Naive B cell (primary cell): ENCODE results near the gene HEPH. TPM values are rescaled to one million over a fixed set of nuclear protein-coding genes. Genes with fewer than 3 reads are reported as not detected.
"Not testable (repeated sequence)": the region's sequence is repeated elsewhere in the genome, so short reads cannot be mapped to it uniquely, and the experiment has no call there.

Source experiments
- ATAC-seq, 2 donors: fragments of 150-1000 bp; cut with Tn5 transposase; 2 replicates each; pipeline ENCODE4 v1.10.0; 2021; ENCODE audit warnings: low read depth in 2 of 2, mild to moderate bottlenecking in 2 of 2, moderate library complexity in 2 of 2
- DNase-seq: peaks from one replicate; pipeline ENCODE4 v3.0.0; 2022
- H3K27ac Mint-ChIP-seq, 6 donors: one replicate each; pipeline ENCODE4 v1.8.0; 2020 to 2022; ENCODE audit warnings: mild to moderate bottlenecking in 6 of 6, mixed read lengths in 6 of 6, moderate library complexity in 5 of 6, inconsistent platforms in 2 of 6
- H3K27me3 Mint-ChIP-seq, 3 donors: one replicate each; pipeline ENCODE4 v1.8.0; 2021 to 2022; ENCODE audit warnings: mixed read lengths in 3 of 3, mild to moderate bottlenecking in 1 of 3
- H3K36me3 Mint-ChIP-seq, 2 donors: one replicate each; pipeline ENCODE4 v1.8.0; 2020 to 2022; ENCODE audit warnings: mixed read lengths in 2 of 2, inconsistent platforms in 1 of 2, mild to moderate bottlenecking in 1 of 2
- H3K4me1 Mint-ChIP-seq, 3 donors: one replicate each; pipeline ENCODE4 v1.8.0; 2020 to 2022; ENCODE audit warnings: mixed read lengths in 3 of 3, inconsistent platforms in 1 of 3, mild to moderate bottlenecking in 1 of 3, moderate library complexity in 1 of 3
- H3K4me3 Mint-ChIP-seq, 8 donors: one replicate each; pipeline ENCODE4 v1.8.0; 2020 to 2022; ENCODE audit warnings: mild to moderate bottlenecking in 8 of 8, mixed read lengths in 8 of 8, moderate library complexity in 8 of 8, inconsistent platforms in 2 of 8
- H3K9me3 Mint-ChIP-seq, 7 donors: one replicate each; pipeline ENCODE4 v1.8.0; 2020 to 2022; ENCODE audit warnings: mixed read lengths in 7 of 7, mild to moderate bottlenecking in 5 of 7, inconsistent platforms in 2 of 7, moderate library complexity in 1 of 7
- polyA plus RNA-seq, 6 donors: library from polyadenylated mRNA; unstranded; fragments of 300-500 nt; fragmentation: Illumina TruSeq; gene quantifications; one replicate each; pipeline ENCODE4 v1.2.3, GENCODE V29; 2021; ENCODE audit warnings: low read depth in 6 of 6

The HEPH gene
- polyA plus RNA-seq, 6 donors from 2014 or later = not detected

DNA sequence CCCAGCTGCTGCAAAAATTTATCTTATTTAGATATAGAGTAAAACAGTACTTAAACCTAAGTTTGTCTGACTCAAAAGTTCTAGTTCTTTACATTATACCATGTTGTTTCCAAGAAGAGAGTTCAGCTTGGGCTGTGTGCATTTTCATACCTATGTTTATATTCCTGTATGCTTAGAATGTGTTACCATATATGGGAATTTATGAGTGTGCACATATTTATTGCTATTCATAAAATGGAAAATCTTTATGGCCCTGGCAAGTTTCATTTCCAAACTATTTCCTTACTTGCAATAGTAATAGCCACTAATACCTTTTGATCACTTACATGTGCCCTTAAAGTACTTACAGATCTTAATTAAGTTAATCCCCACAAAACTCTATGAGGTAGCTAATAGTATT is 2.6 kb downstream of the HEPH start:
- no peaks in the 10 kb centered on the region for H3K9me3 Mint-ChIP-seq
- peaks cover 0 to 25% (median 5%) of the 10 kb centered on the region in 3 donors for H3K27me3 Mint-ChIP-seq

DNA sequence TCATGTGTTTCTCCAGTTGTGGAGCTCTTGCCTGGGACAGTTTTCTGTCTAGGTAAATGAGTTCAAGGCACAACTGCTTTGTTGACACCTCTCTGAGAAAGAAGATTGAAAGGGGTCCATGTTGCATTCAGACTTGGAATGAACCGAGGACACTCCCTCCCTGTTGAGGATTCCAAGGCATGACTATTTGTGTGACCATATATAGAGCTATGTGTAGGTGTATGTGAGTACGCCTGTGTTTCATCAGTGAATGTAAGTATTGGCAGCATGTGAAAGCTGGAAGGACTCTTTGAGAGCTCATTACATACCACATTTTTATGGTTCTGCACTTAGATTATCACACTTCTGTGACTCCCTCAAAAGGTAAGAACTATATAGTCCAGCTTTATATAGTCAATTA is 3.4 kb downstream of the HEPH start:
- DNase-seq = no peak
- no peaks in the 10 kb centered on the region for H3K4me1 Mint-ChIP-seq
- peaks cover 0 to 23% (median 5%) of the 10 kb centered on the region in 3 donors for H3K27me3 Mint-ChIP-seq
- H3K27ac Mint-ChIP-seq = no peak overlapping the region
- no peak for ATAC-seq
- H3K36me3 Mint-ChIP-seq = no peaks in the 10 kb centered on the region
- no peaks in the 10 kb centered on the region for H3K9me3 Mint-ChIP-seq
- H3K4me3 Mint-ChIP-seq = no peak overlapping the region

More for the DNA sequence above, 2.6 kb downstream of the HEPH start:
- no peaks in the 10 kb centered on the region for H3K36me3 Mint-ChIP-seq
- no peak overlapping the region for H3K4me3 Mint-ChIP-seq
- ATAC-seq (no peak), DNase-seq (no peak)
- no peaks in the 10 kb centered on the region for H3K4me1 Mint-ChIP-seq
- H3K27ac Mint-ChIP-seq = no peak overlapping the region

DNA sequence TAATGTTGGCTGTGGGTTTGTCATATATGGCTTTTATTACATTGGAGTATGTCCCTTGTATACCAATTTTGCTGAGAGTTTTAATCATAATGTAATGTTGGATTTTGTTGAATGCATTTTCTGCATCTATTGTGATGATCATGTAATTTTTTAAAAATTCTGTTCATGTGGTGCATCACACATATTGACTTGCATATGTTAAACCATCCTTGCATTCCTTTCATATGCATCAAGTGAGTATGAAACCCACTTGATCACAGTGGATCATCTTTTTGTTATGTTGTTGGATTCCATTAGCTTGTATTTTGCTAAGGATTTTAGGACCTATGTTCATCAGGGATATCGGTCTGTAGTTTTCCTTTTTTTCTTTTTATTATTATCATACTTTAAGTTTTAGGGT is 12.1 kb downstream of the HEPH start:
- ATAC-seq (no peak), DNase-seq (no peak)
- Mint-ChIP-seq H3K4me1 (no peaks in the 10 kb centered on the region), H3K27me3 (peaks cover 0 to 7% (median 0%) of the 10 kb centered on the region in 3 donors), H3K9me3 (peaks cover 4 to 64% (median 56%) of the 10 kb centered on the region in 7 donors), H3K36me3 (peaks cover 12 to 22% of the 10 kb centered on the region in 2 donors), H3K4me3 (no peak overlapping the region), H3K27ac (no peak overlapping the region)

DNA sequence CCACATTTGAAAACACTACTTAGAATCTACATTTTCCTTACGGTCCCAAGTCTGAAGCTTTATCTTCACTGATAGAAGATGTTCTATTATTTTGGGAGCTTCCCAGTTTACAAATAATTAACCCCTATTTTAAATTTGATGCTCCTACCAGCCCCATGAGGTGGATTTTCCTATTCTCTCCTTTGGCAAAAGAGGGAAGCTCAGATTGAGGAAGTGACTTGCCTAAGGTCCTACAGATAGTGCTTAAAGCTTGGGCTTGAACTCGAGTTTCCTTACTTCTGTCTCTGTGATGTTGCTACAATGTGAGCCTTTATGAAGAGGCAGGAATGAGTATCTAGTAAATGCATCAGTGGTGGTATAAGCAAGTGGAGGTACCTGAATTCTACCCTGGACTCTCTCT is 27.5 kb downstream of the HEPH start:
- Mint-ChIP-seq H3K36me3 (peaks cover 0 to 6% of the 10 kb centered on the region in 2 donors), H3K27ac (no peak overlapping the region)
- DNase-seq = no peak

DNA sequence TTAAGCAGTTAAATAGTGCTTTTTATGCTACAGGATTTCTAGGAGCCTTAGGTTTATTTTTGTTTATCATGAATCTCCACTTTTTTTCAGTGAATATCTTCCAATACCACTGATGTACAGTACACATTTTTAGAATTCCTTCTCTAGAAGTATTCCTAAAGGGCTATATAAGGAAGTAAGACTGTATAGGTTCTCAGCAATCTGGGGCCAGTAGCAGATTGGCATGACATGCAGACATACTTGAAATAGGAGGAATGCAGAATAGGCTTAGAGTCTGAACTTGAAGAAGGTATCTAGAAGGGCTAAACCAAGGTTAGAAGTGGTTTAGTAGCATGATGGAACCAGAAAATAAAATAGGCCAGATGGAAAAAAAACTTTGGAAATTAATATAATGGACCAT is 29.8 kb downstream of the HEPH start:
- ATAC-seq (no peak), DNase-seq (no peak)
- Mint-ChIP-seq H3K36me3 (no peaks in the 10 kb centered on the region), H3K4me1 (peaks cover 3 to 7% (median 5%) of the 10 kb centered on the region in 3 donors), H3K27ac (peak overlapping the region in 1 of 6 donors; percentile 65), H3K27me3 (peaks cover 0 to 13% (median 0%) of the 10 kb centered on the region in 3 donors), H3K9me3 (peaks cover 0 to 2% (median 0%) of the 10 kb centered on the region in 7 donors), H3K4me3 (peak overlapping the region in 2 of 8 donors; percentile 17 to 31)

More for the DNA sequence above, 27.5 kb downstream of the HEPH start:
- no peak for ATAC-seq
- Mint-ChIP-seq H3K4me3 (no peak overlapping the region), H3K9me3 (peaks cover 0 to 11% (median 1%) of the 10 kb centered on the region in 7 donors), H3K27me3 (peaks cover 0 to 30% (median 6%) of the 10 kb centered on the region in 3 donors), H3K4me1 (peaks cover 3 to 7% (median 5%) of the 10 kb centered on the region in 3 donors)

DNA sequence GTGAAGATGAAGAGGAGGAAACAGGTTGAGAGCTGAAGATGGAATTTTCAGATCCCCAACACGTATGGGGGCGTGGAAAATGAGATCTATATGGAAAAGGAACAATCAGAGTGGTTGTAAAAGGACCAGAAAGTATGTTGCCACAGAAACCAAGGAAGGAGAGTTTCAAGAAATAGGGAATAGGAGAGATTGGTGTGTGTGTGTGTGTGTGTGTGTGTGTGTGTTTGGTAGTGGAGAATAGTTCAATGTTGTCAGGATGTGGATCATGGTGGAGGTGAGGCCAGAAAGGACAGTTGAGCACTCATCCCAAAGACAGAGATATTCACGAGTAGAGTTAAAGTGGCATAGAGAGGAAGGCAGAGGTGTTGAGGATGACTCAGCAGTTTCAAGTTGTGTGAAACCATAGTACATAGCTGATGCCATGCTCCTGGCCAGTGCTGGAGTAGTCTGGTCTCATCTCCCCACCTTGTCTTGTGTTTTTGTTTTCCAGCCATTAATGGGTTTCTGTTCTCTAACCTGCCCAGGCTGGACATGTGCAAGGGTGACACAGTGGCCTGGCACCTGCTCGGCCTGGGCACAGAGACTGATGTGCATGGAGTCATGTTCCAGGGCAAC is 36.1 kb downstream of the HEPH start:
- H3K27ac Mint-ChIP-seq = no peak overlapping the region
- no peak for DNase-seq
- peaks cover 0 to 12% (median 7%) of the 10 kb centered on the region in 3 donors for H3K27me3 Mint-ChIP-seq
- H3K4me3 Mint-ChIP-seq = no peak overlapping the region
- peaks cover under 1 to 5% (median 4%) of the 10 kb centered on the region in 3 donors for H3K4me1 Mint-ChIP-seq
- H3K9me3 Mint-ChIP-seq = peaks cover 0 to 2% (median 0%) of the 10 kb centered on the region in 7 donors
- no peak for ATAC-seq
- no peaks in the 10 kb centered on the region for H3K36me3 Mint-ChIP-seq

DNA sequence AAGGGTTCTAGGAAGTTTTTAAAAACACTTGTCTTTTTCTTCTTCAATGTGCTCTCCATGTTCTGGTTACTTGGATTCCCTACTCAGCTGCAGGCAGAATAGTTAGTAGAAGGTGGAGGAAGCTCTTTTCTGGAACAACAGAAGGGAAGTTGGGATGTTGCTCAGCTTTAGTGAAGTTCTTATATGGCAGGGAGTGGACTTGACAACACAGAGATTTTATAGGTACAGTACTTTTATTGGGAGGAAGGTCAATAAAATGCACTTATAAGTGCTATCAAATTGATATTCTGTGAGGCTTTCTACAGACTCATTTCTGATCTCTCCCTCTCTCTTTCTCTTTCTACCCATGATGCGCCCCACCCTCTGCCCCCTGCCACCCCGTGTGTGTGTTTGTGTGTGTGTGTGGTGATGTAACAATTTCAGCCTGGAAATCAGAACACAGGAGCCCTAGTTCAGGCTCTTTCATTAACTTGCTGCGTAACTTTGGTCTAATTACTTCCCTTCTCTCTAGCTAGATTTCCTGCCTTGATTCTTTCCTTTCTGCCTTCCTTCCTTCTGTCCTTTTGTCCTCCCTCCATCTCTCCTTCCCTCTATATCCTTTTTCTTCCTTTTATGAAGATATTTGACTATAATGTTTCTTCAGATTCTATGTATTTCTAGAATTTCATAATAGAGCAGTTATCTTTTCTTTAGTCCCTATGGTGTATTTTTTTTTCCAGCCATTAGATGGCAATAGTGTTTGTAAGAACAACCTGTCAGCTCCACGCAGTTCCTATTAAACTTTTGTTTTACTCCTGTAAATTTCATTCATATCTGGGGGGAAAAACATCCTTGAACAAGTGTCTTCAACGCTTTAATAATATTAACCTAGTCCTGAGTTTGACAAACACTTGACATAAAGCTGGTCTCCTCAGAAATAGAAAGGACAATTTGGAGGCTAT is 37.1 kb downstream of the HEPH start:
- H3K36me3 Mint-ChIP-seq = no peaks in the 10 kb centered on the region
- peak overlapping the region in 2 of 6 donors; percentile 60 to 76 for H3K27ac Mint-ChIP-seq
- H3K9me3 Mint-ChIP-seq = peaks cover 0 to 2% (median 0%) of the 10 kb centered on the region in 7 donors
- ATAC-seq (no peak), DNase-seq (no peak)
- peaks cover 0 to 5% (median 4%) of the 10 kb centered on the region in 3 donors for H3K4me1 Mint-ChIP-seq
- peak overlapping the region in 4 of 8 donors; percentile 0 to 63 (median 28) for H3K4me3 Mint-ChIP-seq
- peaks cover 0 to 12% (median 7%) of the 10 kb centered on the region in 3 donors for H3K27me3 Mint-ChIP-seq

DNA sequence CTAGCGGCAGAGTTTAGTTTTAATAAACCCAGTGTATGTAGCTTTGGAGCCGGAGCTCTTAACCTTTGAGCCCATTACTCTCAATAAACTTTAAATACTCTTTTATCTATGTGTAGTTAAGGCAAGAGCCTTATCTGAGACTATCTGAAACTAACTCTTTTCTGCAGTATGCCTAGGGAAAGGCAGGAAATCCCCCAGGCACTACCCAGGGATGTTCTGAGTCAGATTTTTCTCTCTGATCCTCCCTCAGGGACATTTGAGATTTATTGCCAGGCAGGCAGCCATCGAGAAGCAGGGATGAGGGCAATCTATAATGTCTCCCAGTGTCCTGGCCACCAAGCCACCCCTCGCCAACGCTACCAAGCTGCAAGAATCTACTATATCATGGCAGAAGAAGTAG is 39.1 kb downstream of the HEPH start:
- Mint-ChIP-seq H3K27me3 (peaks cover 0 to 12% (median 7%) of the 10 kb centered on the region in 3 donors), H3K36me3 (no peaks in the 10 kb centered on the region), H3K9me3 (peaks cover 0 to 2% (median 0%) of the 10 kb centered on the region in 7 donors), H3K4me1 (peaks cover 0 to 5% (median 4%) of the 10 kb centered on the region in 3 donors), H3K27ac (no peak overlapping the region), H3K4me3 (no peak overlapping the region)
- no peak for ATAC-seq
- DNase-seq = no peak

DNA sequence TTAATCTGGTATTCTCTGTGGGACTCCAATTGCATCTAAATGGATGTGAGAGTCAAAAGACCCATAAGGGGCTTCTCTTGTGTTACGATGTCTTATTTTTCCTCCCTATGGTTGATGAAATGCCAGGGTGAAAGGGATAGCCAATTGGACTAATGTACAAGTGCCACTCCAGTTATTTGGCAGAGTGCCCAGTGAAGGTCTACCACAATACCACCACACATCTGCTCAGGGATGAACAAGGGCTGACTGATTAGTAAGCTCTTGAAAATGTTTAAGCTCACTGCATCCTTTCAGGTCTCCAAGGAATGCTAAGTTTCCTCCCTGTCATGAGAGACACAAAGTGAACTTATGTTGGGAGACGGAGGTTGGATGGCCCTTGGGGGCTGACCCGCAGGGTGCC is 57.8 kb downstream of the HEPH start:
- peaks cover 0 to 3% (median 3%) of the 10 kb centered on the region in 3 donors for H3K4me1 Mint-ChIP-seq
- peaks cover 0 to 22% (median 11%) of the 10 kb centered on the region in 7 donors for H3K9me3 Mint-ChIP-seq
- no peak for DNase-seq
- H3K27me3 Mint-ChIP-seq = peaks cover 5 to 10% (median 8%) of the 10 kb centered on the region in 3 donors
- ATAC-seq = no peak
- no peak overlapping the region for H3K27ac Mint-ChIP-seq
- no peaks in the 10 kb centered on the region for H3K36me3 Mint-ChIP-seq
- H3K4me3 Mint-ChIP-seq = no peak overlapping the region

DNA sequence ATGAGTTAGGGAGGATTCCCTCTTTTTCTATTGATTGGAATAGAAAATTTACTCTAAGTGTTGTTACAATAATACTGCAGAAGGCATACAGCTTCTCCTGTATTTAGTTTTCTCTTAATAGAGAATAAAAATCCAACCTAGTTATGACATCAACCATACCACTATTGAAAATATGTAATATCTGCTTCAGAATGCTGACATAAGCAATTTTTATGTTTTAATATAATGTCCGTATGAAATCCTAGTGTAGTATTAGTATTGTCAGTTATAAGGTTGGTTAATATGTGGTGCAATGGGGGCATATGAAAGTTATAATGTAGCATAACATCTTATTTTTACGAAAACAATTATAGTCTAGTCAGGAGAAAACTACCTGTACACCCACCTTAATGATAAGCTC is 68.2 kb downstream of the HEPH start:
- ATAC-seq (no peak), DNase-seq (no peak)
- no peaks in the 10 kb centered on the region for H3K36me3 Mint-ChIP-seq
- H3K4me3 Mint-ChIP-seq = no peak overlapping the region
- no peak overlapping the region for H3K27ac Mint-ChIP-seq
- H3K4me1 Mint-ChIP-seq = no peaks in the 10 kb centered on the region
- H3K27me3 Mint-ChIP-seq = peaks cover 0 to 5% (median 0%) of the 10 kb centered on the region in 3 donors
- H3K9me3 Mint-ChIP-seq = peaks cover 0 to 17% (median 9%) of the 10 kb centered on the region in 7 donors

DNA sequence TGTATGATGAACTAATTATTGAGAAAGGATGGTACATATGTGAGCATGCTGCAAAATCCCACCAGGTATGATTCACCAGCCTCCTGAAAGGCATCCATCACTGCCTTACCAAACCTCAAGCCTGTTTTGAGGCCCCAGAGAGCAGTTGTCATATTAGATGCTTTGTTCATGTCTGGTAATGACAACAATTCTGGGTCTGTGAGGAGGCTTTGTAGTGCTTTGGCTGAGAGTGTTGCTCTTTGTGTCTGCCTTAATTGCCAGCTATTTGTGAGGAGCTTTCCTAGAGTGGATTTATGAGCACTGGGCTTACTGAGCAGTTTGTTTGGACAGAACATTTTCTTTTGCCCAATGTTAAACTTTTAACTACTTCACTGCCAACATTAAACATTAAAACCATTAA is 69.2 kb downstream of the HEPH start:
- ATAC-seq (no peak), DNase-seq (no peak)
- Mint-ChIP-seq H3K27ac (no peak overlapping the region), H3K4me3 (no peak overlapping the region), H3K36me3 (no peaks in the 10 kb centered on the region), H3K9me3 (peaks cover 0 to 17% (median 9%) of the 10 kb centered on the region in 7 donors), H3K4me1 (no peaks in the 10 kb centered on the region), H3K27me3 (no peaks in the 10 kb centered on the region)

GRCh38 chrX:66233904-66234303 is 69.9 kb downstream of the HEPH start:
- H3K4me1 Mint-ChIP-seq, H3K27me3 Mint-ChIP-seq, ATAC-seq, H3K4me3 Mint-ChIP-seq, H3K36me3 Mint-ChIP-seq, DNase-seq, H3K27ac Mint-ChIP-seq: not testable (repeated sequence)
- H3K9me3 Mint-ChIP-seq = peaks cover 0 to 13% (median 8%) of the 10 kb centered on the region in 7 donors

DNA sequence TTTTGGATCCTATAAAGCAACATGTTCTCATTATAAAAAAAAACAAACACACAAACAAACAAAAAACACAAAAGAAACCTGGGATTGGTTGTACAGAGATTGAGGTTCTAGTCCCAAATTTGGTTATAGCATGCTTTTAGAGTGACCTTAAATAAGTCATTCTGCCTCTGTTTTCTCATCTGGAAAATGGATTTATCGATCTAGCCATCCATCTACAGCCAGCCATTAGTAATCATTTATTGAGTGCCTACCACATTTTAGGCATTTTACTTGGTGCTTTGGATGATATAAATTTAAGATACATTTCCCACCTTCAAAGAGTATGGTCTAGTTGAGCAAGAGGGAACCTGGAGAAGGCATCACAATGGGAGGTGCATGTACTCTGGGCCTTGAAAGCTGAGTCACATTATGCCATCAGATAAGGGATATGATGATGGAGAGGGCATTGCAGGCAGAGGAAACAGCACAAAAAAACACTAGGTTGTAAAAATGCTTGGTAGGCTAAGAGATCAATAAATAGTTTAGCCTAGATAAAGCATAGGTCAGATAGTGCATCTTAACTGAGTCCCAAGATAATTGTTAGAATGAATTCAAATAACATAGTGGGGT is 91.4 kb downstream of the HEPH start:
- H3K9me3 Mint-ChIP-seq = peaks cover 0 to 17% (median 3%) of the 10 kb centered on the region in 7 donors
- DNase-seq (no peak), ATAC-seq (no peak)
- peaks cover 0 to 32% (median 0%) of the 10 kb centered on the region in 3 donors for H3K27me3 Mint-ChIP-seq
- peaks cover 0 to 5% of the 10 kb centered on the region in 2 donors for H3K36me3 Mint-ChIP-seq
- H3K4me3 Mint-ChIP-seq = no peak overlapping the region
- H3K27ac Mint-ChIP-seq = no peak overlapping the region
- H3K4me1 Mint-ChIP-seq = no peaks in the 10 kb centered on the region
